ENCODE measurements around the gene RABL2A. TPM values are rescaled to one million over a fixed set of nuclear protein-coding genes. Genes with fewer than 3 reads are reported as not detected.
A peak's percentile ranks its signal among the peaks of the same experiment; 100 is the strongest.
"Not testable (repeated sequence)": the region's sequence is repeated elsewhere in the genome, so short reads cannot be mapped to it uniquely, and the experiment has no call there.

Gene RABL2A
- total RNA-seq, 1 experiment from 2014 or later = 4.5 TPM

GRCh38 chr2:113685471-113685870 lies 58.4 kb downstream of the RABL2A start:
- DNase-seq (ENCODE audit: low spot score) = peak; percentile 62

GRCh38 chr2:113686537-113686936 lies 59.5 kb downstream of the RABL2A start:
- no peak for DNase-seq (ENCODE audit: low spot score)

DNA sequence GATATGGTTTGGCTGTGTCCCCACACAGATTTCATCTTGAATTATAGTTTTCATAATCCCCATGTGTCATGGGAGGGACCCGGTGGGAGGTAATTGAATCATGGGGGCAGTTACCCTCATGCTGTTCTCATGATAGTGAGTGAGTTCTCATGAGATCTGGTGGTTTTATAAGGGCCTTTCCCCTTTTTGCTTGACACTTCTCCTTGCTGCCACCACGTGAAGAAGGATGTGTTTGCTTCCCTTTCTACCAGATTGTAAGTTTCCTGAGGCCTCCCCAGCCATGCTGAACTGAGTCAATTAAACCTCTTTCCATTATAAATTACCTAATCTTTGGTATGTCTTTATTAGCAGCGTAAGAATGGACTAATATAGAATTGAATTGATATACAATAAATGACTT lies 63.8 kb downstream of the RABL2A start:
- not testable (repeated sequence) for DNase-seq (ENCODE audit: low spot score)

Other genes starting within 250 kb of the RABL2A start
- 46.9 and 64.3 TPM in 2 replicates for gene ZNG1B, start 189.6 kb upstream of the RABL2A start, total RNA-seq (2014; rRNA removed; shearing (Covaris generic))
- gene FOXD4L1, start 128.6 kb upstream of the RABL2A start, total RNA-seq (2014; rRNA removed; shearing (Covaris generic)) = not detected in 2 replicates
- gene SLC35F5, start 129.4 kb downstream of the RABL2A start, total RNA-seq (2014; rRNA removed; shearing (Covaris generic)) = 41.7 and 56.8 TPM in 2 replicates

Data from H4 (cell line).